ENCODE data around the gene PPP2R3C.
A peak's percentile ranks its signal among the peaks of the same experiment; 100 is the strongest.
"Not testable (repeated sequence)": the region's sequence is repeated elsewhere in the genome, so short reads cannot be mapped to it uniquely, and the experiment has no call there.

Gene PPP2R3C

GRCh38 chr14:35121887-35122695, at the start of gene PPP2R3C, which contains the start of gene PRORP:
Gene PPP2R3C, minus strand, starts transcription at chr14:35121990. Its CDS starts 31 bp downstream, at chr14:35121959.
Gene PRORP, plus strand, starts transcription at chr14:35122552. Its CDS starts 694 bp downstream, at chr14:35123246.
- peak; percentile 90 for ATAC-seq
- peak; percentile 86 for DNase-seq

DNA sequence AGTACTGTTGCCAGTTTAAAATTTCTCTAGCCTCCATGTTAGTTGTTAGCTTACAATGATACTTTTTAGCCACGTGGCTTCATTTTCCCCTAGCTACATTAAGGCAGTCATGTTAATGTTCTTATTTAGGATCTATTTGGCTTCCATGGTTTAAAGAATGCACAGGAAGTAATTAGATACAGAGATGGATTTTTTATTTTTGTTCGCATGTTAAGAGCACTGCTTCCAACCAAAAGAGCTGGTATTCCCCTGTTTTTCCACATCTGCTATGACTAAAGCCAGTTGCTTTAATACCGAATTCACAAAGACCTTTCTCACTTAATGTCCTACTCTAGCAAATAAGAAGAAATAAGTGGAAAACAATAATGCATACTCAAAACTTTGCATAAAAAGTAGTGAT, 45.7 kb upstream of the PPP2R3C start:
- ATAC-seq: no peak

GRCh38 chr14:35164849-35165248, 43.1 kb upstream of the PPP2R3C start:
- ATAC-seq (no peak), DNase-seq (no peak)

More for the DNA sequence above, 45.7 kb upstream of the PPP2R3C start:
- DNase-seq: no peak

DNA sequence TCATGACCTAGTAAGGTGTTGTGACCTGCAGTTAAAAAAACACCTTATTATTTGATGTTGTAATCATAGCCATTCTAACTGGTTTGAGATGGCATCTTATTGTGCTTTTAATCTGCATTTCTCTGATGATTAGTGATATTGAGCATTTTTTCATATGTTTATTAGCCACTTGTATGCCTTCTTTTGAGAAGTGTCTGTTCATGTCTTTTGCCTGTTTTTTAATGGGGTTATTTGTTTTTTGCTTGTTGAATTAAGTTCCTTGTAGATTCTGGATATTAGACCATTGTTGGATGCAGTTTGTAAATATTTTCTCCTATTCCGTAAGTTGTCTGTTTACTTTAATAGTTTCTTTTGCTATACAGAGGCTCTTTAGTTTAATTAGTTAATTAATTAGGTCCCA, 41.6 kb upstream of the PPP2R3C start:
- DNase-seq: no peak
- ATAC-seq: no peak

DNA sequence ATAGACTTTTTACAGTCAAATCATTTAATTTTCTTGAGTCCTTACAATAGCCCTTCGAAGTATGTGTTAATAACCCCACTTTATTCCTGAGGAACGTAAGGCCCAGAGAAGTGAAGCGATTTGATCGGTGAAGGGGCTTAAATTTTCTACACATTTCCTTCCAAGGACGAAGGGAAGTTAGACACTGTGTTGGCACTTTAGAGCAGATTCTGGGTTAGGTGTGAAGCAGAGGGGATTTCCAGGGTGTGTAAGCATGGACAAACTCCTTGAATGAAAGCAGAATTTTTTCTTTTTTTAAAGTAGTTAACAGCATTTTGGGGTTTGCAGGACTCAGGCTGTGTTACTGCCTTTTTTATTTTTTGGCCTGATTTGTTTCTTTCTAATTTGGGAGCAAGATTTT, 39.4 kb upstream of the PPP2R3C start:
- ATAC-seq (peak; percentile 72), DNase-seq (peak; percentile 16)

GRCh38 chr14:35159742-35160409, 38.1 kb upstream of the PPP2R3C start:
- ATAC-seq: peak; percentile 32
- DNase-seq: no peak

- no peak for DNase-seq
- ATAC-seq: no peak
Measured at GRCh38 chr14:35158951-35159653, 37.3 kb upstream of the PPP2R3C start.

DNA sequence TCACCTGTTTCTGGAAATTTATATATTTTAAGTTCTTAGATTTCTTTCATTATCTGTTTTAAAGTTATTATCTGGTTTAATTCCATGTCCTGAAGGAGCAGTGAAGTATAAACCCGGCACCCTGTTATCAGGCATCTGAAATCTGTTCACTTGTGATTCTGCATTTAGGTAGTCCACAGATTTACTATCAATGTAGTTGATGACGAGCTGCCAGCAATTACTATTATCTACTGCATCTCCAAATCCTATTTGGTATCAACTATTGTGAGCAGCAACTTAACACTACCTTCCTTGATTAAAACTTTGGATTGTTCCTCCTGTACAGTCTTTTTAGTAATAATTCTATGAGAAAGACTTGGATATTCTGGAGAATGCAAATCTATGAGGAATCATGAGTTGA, 36.7 kb upstream of the PPP2R3C start:
- no peak for DNase-seq
- ATAC-seq: no peak

DNA sequence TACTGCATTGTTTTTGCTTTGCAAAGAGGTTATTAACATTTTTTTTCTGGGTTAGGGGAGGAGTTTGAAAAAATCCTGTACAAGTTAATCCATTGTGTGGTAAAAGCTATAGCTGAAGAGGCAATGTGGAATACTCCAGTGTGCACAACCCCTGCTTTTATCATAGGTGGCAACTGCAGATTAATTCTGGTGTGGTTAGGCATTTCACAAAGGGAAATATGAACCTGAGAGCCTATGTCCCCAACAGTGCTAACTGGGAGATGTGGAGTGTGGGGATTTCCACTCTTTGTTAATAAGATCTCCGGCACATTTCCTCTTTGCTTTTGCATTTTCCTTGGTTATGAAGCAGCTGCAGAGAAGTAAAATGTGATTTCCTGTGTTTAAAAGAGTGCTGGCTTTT, 34.2 kb upstream of the PPP2R3C start:
- DNase-seq (no peak), ATAC-seq (no peak)

GRCh38 chr14:35154016-35154415, 32.2 kb upstream of the PPP2R3C start:
- DNase-seq (no peak), ATAC-seq (no peak)

DNA sequence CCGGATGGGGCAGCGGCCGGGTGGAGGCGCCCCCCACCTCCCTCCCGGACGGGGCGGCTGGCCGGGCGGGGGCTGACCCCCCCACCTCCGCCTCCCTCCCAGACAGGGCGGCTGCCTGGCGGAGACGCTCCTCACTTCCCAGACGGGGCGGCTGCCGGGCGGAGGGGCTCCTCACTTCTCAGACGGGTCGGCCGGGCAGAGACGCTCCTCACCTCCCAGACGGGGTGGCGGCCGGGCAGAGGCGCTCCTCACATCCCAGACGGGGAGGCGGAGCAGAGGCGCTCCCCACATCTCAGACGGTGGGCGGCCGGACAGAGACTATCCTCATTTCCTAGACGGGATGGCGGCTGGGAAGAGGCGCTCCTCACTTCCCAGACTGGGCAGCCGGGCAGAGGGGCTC, 30.7 kb upstream of the PPP2R3C start:
- DNase-seq, ATAC-seq: not testable (repeated sequence)

- DNase-seq (no peak), ATAC-seq (no peak)
Measured at GRCh38 chr14:35149239-35149638, 27.4 kb upstream of the PPP2R3C start.

DNA sequence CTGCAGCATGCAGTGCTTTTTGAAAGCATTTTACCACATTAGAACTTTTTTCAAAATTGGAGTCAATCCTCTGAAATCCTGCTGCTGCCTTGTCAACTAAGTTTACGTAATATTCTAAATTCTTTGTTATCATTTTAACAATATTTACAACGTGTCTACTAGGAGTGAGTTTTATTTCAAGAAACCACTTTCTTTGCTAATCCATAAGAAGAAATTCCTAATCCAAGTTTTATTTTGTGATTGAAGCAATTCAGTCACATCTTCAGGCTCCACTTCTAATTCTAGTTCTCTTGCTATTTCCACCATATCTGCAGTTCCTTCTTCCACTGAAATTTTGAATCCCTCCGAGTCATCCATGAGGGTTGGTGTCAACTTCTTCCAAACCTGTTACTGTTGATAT, 25.9 kb upstream of the PPP2R3C start:
- ATAC-seq (no peak), DNase-seq (no peak)

- ATAC-seq (no peak), DNase-seq (no peak)
Measured at GRCh38 chr14:35147186-35147585, 25.4 kb upstream of the PPP2R3C start.

GRCh38 chr14:35146711-35147149, 24.9 kb upstream of the PPP2R3C start:
- DNase-seq: no peak
- no peak for ATAC-seq

DNA sequence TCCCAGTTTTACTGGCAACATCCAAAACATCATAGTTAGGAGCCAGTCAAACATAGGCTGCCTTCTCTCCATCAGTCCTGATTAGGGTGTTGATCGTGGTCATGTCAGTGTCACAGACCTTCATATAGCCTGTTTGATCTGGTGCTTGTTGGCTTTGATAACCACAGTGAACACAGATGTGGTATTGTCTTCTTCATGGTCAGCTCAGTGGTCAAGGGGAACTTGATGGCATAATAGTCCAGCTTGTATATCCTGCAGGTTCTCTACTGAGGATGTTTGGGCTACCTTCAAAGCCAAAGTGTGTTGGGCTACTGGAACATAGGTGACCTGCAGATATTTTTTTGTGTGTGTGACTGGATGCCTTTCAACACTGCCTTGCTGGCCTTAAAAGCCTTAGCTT, 22.2 kb upstream of the PPP2R3C start:
- DNase-seq: no peak
- no peak for ATAC-seq

DNA sequence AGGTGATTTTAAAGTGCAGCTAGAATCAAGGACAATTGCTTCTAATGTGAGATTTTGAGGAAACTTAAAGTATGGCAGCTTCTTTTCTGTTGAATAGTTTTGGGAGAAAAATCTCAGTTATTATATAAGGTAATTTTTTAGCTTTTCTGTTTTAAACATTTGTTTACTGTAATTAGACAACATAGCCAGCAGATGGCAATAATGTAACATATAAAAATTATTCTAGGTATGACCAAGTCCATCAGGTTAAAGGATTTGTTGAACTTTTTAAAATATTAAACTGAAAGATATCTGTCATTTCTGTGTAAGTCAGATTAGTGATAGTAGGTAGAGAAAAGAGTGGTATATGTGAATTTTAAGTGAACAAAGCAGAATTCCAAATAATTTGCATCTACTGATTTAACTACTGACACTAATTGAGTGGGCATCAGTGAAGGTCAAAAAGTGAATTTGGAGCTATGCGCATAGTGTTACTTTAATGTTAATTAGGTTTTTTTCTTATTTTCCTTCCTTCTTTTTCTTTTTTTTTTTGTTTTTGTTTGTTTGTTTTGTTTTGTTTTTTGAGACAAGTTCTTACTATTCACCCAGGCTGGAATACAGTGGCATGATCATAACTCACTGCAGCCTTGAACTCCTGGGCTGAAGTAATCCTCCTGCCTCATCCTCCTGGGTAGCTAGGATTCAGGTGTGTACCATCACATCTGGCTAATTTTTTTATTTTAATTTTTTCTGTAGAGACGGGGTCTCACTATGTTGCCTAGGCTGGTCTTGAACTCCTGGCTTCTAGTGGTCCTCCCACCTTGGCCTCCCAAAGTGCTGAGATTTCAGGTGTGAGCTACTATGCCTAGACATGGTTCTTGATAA, 19.2 kb upstream of the PPP2R3C start:
- ATAC-seq (no peak), DNase-seq (no peak)

GRCh38 chr14:35138585-35138984, 16.8 kb upstream of the PPP2R3C start:
- DNase-seq (no peak), ATAC-seq (no peak)

GRCh38 chr14:35134329-35135123, 12.7 kb upstream of the PPP2R3C start:
- DNase-seq: no peak
- ATAC-seq: no peak

DNA sequence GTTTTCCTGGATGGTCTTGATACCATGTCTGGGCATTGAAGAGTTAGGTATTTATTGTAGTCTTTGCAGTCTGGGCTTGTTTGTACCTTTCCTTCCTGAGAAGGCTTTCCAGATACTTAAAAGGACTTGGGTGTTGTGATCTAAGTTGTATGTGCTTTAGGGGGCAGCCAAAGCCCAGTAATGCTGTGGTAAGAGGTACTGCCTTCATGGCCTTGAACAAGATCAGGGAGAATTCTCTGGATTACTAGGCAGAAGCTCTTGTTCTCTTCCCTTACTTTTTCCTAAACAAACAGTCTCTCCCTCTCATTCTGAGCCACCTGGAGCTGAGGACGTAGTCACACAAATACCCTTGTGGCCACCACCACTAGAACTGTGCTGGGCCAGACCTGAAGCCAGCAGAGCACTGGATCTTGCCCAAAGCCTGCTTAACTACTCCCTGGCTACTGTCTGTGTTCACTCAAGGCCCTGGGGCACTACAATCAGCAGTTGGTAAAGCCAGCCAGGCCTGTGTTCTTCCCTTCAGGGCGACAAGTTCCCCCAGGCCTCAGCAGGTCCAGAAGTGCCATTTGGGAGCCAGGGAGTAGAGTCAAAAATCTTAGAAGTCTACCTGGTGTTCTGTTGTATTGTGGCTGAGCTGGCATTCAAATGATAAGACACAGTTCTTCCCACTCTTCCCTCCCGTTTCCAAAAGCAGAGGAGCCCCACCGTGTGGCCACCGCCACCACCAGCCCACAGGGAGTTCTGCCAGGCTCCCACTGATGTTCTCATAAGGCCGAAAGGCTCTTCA, 11.9 kb upstream of the PPP2R3C start:
- ATAC-seq (no peak), DNase-seq (no peak)
